Activated CD8-positive, alpha-beta T cell treated with anti-CD3 and anti-CD28 coated beads for 36 hours (primary cell): ENCODE data around the gene PCDH8. TPM values are rescaled to one million over a fixed set of nuclear protein-coding genes. Genes with fewer than 3 reads are reported as not detected.

Experiments
- ATAC-seq: fragments of 200-7000 bp; cut with Tn5 transposase; one replicate; pipeline ENCODE4 v1.10.0; 2021; ENCODE audit warnings: mild to moderate bottlenecking, moderate library complexity
- CTCF ChIA-PET: fragments of 350-600 bp; sonication (Branson Sonifier 250); formaldehyde crosslinking; loops from one replicate; lab custom pipeline; 2021; ENCODE audit warnings: antibody characterized with exemption; lab: Charles Lee
- POLR2A ChIA-PET: fragments of 350-600 bp; sonication (Branson Sonifier 250); formaldehyde crosslinking; loops from one replicate; lab custom pipeline; 2021; ENCODE audit warnings: antibody characterized with exemption; lab: Charles Lee
- DNase-seq: peaks from one replicate; pipeline ENCODE4 v3.0.0-alpha.2; 2020
- H3K27ac Mint-ChIP-seq: one replicate; pipeline ENCODE4 v1.8.0; 2021; ENCODE audit warnings: mild to moderate bottlenecking, mixed read lengths
- H3K27me3 Mint-ChIP-seq: one replicate; pipeline ENCODE4 v1.8.0; 2021; ENCODE audit warnings: mixed read lengths
- H3K36me3 Mint-ChIP-seq: one replicate; pipeline ENCODE4 v1.8.0; 2021; ENCODE audit warnings: low read depth, mixed read lengths
- H3K4me1 Mint-ChIP-seq: one replicate; pipeline ENCODE4 v1.8.0; 2021; ENCODE audit warnings: low read depth, mixed read lengths
- H3K4me3 Mint-ChIP-seq: one replicate; pipeline ENCODE4 v1.8.0; 2021; ENCODE audit warnings: mild to moderate bottlenecking, moderate library complexity, mixed read lengths
- H3K9me3 Mint-ChIP-seq: one replicate; pipeline ENCODE4 v1.8.0; 2021; ENCODE audit warnings: mixed read lengths
- intact Hi-C: fragments of 100-400 bp; cut with micrococcal nuclease; formaldehyde crosslinking; loops from one replicate; pipeline ENCODE4 v1.10.0; 2022
- total RNA-seq, 2 experiments: library from RNA; stranded (reverse); gene quantifications; one replicate each; pipeline ENCODE4 v1.2.3, GENCODE V29; 2021
- TF ChIP-seq, protein P1 (sequence below): fragments of 200-600 bp; IDR thresholded peaks from one replicate; pipeline ENCODE4 v1.8.0; 2022; ENCODE audit warnings: antibody characterized with exemption, mild to moderate bottlenecking

Gene PCDH8
- total RNA-seq, 2 experiments from 2014 or later, result not detected

DNA sequence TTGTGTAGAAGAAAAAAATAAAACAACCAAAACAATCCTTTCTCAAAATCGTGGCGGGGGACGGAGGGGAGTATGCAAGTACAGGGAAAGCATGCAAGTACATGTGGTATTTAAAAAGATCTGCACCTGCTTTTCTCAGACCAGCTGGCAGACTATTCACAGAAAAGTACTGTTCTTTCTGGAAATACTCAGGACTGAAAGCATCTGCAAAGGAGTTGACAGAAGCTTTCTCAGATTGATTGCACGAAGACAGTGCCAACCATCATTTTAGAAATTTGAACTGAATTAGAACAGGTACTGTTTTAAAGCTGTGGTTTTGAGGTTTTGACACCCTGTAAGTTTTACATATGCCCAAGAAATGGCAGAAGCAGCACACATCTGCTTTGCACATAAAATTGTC, 19.8 kb upstream of the PCDH8 start:
- intact Hi-C loops, result no loop called here
- ATAC-seq, result no peak
- no peak overlapping the region for H3K27ac Mint-ChIP-seq
- DNase-seq, result no peak
- no peak overlapping the region for H3K4me3 Mint-ChIP-seq
- peaks cover 4% of the 10 kb centered on the region for H3K27me3 Mint-ChIP-seq
- H3K36me3 Mint-ChIP-seq, result no peaks in the 10 kb centered on the region
- POLR2A ChIA-PET, result no interaction called here
- TF ChIP-seq, protein P1, sequence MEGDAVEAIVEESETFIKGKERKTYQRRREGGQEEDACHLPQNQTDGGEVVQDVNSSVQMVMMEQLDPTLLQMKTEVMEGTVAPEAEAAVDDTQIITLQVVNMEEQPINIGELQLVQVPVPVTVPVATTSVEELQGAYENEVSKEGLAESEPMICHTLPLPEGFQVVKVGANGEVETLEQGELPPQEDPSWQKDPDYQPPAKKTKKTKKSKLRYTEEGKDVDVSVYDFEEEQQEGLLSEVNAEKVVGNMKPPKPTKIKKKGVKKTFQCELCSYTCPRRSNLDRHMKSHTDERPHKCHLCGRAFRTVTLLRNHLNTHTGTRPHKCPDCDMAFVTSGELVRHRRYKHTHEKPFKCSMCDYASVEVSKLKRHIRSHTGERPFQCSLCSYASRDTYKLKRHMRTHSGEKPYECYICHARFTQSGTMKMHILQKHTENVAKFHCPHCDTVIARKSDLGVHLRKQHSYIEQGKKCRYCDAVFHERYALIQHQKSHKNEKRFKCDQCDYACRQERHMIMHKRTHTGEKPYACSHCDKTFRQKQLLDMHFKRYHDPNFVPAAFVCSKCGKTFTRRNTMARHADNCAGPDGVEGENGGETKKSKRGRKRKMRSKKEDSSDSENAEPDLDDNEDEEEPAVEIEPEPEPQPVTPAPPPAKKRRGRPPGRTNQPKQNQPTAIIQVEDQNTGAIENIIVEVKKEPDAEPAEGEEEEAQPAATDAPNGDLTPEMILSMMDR, result no peak
- CTCF ChIA-PET, result interaction anchor here (0.9 kb wide), 1 partner anchor 22 kb away, joined by 4 read pairs; no protein-coding TSS in a partner anchor
- H3K9me3 Mint-ChIP-seq, result no peaks in the 10 kb centered on the region
- no peaks in the 10 kb centered on the region for H3K4me1 Mint-ChIP-seq

DNA sequence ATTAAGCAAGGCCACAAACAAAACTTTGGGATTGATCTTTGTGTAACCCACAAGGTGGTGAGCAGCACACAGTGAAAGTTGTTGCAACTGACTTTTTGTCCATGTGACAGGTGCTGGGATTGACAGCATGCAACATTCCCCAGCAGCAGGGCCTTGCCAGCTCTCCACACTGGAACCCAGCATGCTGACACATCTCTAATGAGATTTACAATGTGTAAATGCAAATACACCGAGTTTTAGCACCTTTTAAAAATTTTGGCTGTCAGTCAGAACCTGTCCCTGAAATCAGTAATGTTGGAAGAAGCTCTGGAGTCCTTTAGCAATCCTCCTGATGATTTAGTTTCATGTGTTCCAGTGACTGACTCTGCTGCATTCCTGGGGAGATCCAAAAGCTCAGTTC, 16.5 kb upstream of the PCDH8 start:
- TF ChIP-seq, protein P1, result no peak
- H3K4me1 Mint-ChIP-seq, result no peaks in the 10 kb centered on the region
- no peaks in the 10 kb centered on the region for H3K36me3 Mint-ChIP-seq
- no peaks in the 10 kb centered on the region for H3K9me3 Mint-ChIP-seq
- DNase-seq, result no peak
- ChIA-PET CTCF (no interaction called here), POLR2A (no interaction called here)
- H3K4me3 Mint-ChIP-seq, result no peak overlapping the region
- intact Hi-C loops, result no loop called here
- H3K27ac Mint-ChIP-seq, result no peak overlapping the region
- H3K27me3 Mint-ChIP-seq, result no peaks in the 10 kb centered on the region
- no peak for ATAC-seq

DNA sequence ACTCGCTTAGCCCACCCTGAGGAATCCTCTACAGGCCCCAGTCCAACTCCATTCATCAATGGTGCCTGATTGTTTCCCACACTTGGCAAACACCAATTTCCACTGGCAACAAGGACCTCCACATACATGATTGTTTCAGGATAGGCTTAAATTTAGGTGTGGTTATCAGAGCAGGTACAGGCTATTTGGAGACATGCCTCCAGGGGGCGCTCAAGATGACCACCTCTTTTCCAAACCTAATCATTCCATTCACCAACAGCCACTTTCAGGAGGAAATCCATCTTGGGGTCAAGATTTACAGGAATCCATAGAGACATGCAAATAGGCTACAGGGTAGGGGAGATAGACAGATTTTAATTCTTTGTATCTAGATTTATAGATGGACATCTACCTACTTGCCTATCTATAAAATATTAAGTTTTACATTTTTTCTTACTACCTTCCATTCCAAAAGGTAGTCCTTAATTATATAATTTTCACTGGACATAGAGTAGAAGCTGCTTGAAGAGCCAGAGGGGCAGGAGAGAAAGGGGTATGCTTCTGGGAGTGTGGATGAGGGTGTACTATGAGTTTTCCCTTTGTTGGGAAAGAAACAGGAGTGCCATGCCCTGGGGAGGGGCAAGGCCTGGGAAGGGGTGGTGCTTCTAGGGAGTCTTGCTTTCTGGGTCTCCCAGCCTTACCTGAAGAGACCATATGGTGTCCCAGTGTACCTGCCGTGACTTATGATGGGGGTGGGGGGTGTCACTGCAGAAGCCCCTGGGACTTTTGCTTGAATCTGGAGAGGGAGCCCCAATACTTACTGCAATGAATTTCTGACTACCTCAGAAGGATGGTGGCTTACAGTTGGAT, 14.1 kb upstream of the PCDH8 start:
- CTCF ChIA-PET, result interaction anchor here (1.4 kb wide), 1 partner anchor 11 kb away, joined by 4 read pairs; no protein-coding TSS in a partner anchor

DNA sequence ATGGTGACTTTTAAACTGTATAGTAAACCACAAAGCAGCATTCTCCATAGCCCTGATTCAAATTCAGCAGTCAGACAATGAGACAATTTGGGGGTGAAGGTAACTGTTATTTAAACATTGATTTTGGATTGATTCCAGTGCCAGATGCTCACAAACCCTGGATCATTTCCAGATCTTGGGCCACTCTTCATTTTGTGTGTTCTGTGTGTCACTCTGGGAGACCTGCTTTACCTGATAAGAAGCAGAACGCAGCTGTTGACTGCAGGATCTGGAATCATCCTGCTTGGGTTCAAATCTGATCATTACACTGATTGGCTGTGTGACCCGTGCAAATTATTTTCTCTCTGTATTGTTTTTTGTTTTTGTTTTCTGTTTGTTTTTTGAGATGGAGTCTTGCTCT, 4.0 kb upstream of the PCDH8 start:
- intact Hi-C loops, result no loop called here
- H3K9me3 Mint-ChIP-seq, result peaks cover 3% of the 10 kb centered on the region
- ChIA-PET POLR2A (interaction anchor here (0.6 kb wide), 1 partner anchor 406 kb away, joined by 3 read pairs; no protein-coding TSS in a partner anchor), CTCF (interaction anchor here (1.5 kb wide), 1 partner anchor 10 kb away, joined by 4 read pairs; no protein-coding TSS in a partner anchor)
- no peak overlapping the region for H3K4me3 Mint-ChIP-seq
- H3K4me1 Mint-ChIP-seq, result peaks cover 18% of the 10 kb centered on the region
- H3K27me3 Mint-ChIP-seq, result peaks cover 64% of the 10 kb centered on the region
- no peak overlapping the region for H3K27ac Mint-ChIP-seq
- DNase-seq, result no peak
- ATAC-seq, result no peak
- H3K36me3 Mint-ChIP-seq, result peaks cover 3% of the 10 kb centered on the region
- TF ChIP-seq, protein P1, result no peak

More for the DNA sequence above, 14.1 kb upstream of the PCDH8 start:
- ATAC-seq (no peak), DNase-seq (peak; percentile 36)
- TF ChIP-seq, protein P1, result peak; percentile 70
- Mint-ChIP-seq H3K4me3 (no peak overlapping the region), H3K9me3 (no peaks in the 10 kb centered on the region), H3K4me1 (no peaks in the 10 kb centered on the region), H3K36me3 (no peaks in the 10 kb centered on the region), H3K27me3 (peaks cover 2% of the 10 kb centered on the region), H3K27ac (no peak overlapping the region)
- intact Hi-C loops, result no loop called here
- POLR2A ChIA-PET, result no interaction called here
